Naive B cell (primary cell): ENCODE results near the gene TMEM151B. TPM values are rescaled to one million over a fixed set of nuclear protein-coding genes. Genes with fewer than 3 reads are reported as not detected.
"Not testable (repeated sequence)": the region's sequence is repeated elsewhere in the genome, so short reads cannot be mapped to it uniquely, and the experiment has no call there.

Experiments
- ATAC-seq, 2 donors: fragments of 150-1000 bp; cut with Tn5 transposase; 2 replicates each; pipeline ENCODE4 v1.10.0; 2021; ENCODE audit warnings: low read depth in 2 of 2, mild to moderate bottlenecking in 2 of 2, moderate library complexity in 2 of 2
- DNase-seq: peaks from one replicate; pipeline ENCODE4 v3.0.0; 2022
- H3K27ac Mint-ChIP-seq, 6 donors: one replicate each; pipeline ENCODE4 v1.8.0; 2020 to 2022; ENCODE audit warnings: mild to moderate bottlenecking in 6 of 6, mixed read lengths in 6 of 6, moderate library complexity in 5 of 6, inconsistent platforms in 2 of 6
- H3K27me3 Mint-ChIP-seq, 3 donors: one replicate each; pipeline ENCODE4 v1.8.0; 2021 to 2022; ENCODE audit warnings: mixed read lengths in 3 of 3, mild to moderate bottlenecking in 1 of 3
- H3K36me3 Mint-ChIP-seq, 2 donors: one replicate each; pipeline ENCODE4 v1.8.0; 2020 to 2022; ENCODE audit warnings: mixed read lengths in 2 of 2, inconsistent platforms in 1 of 2, mild to moderate bottlenecking in 1 of 2
- H3K4me1 Mint-ChIP-seq, 3 donors: one replicate each; pipeline ENCODE4 v1.8.0; 2020 to 2022; ENCODE audit warnings: mixed read lengths in 3 of 3, inconsistent platforms in 1 of 3, mild to moderate bottlenecking in 1 of 3, moderate library complexity in 1 of 3
- H3K4me3 Mint-ChIP-seq, 8 donors: one replicate each; pipeline ENCODE4 v1.8.0; 2020 to 2022; ENCODE audit warnings: mild to moderate bottlenecking in 8 of 8, mixed read lengths in 8 of 8, moderate library complexity in 8 of 8, inconsistent platforms in 2 of 8
- H3K9me3 Mint-ChIP-seq, 7 donors: one replicate each; pipeline ENCODE4 v1.8.0; 2020 to 2022; ENCODE audit warnings: mixed read lengths in 7 of 7, mild to moderate bottlenecking in 5 of 7, inconsistent platforms in 2 of 7, moderate library complexity in 1 of 7
- polyA plus RNA-seq, 6 donors: library from polyadenylated mRNA; unstranded; fragments of 300-500 nt; fragmentation: Illumina TruSeq; gene quantifications; one replicate each; pipeline ENCODE4 v1.2.3, GENCODE V29; 2021; ENCODE audit warnings: low read depth in 6 of 6

Gene TMEM151B
- polyA plus RNA-seq, 6 donors from 2014 or later, result not detected

- Mint-ChIP-seq H3K27me3 (no peaks in the 10 kb centered on the region), H3K27ac (no peak overlapping the region), H3K4me3 (no peak overlapping the region), H3K36me3 (peaks cover 1 to 31% of the 10 kb centered on the region in 2 donors), H3K9me3 (no peaks in the 10 kb centered on the region), H3K4me1 (peaks cover 0 to 5% (median under 1%) of the 10 kb centered on the region in 3 donors)
- peak; percentile 55 to 63 for ATAC-seq
- DNase-seq, result peak; percentile 43
Observed at GRCh38 chr6:44304282-44305199, 34.3 kb downstream of the TMEM151B start.

- DNase-seq (no peak), ATAC-seq (no peak)
- Mint-ChIP-seq H3K4me1 (peaks cover 0 to 7% (median 5%) of the 10 kb centered on the region in 3 donors), H3K27me3 (no peaks in the 10 kb centered on the region), H3K4me3 (no peak overlapping the region), H3K27ac (peak overlapping the region in 2 of 6 donors; percentile 24 to 53), H3K36me3 (peaks cover 8 to 37% of the 10 kb centered on the region in 2 donors), H3K9me3 (no peaks in the 10 kb centered on the region)
Observed at GRCh38 chr6:44305200-44305725, 35.0 kb downstream of the TMEM151B start.

GRCh38 chr6:44306710-44307109, 36.5 kb downstream of the TMEM151B start:
- H3K9me3 Mint-ChIP-seq, result no peaks in the 10 kb centered on the region
- H3K27me3 Mint-ChIP-seq, result no peaks in the 10 kb centered on the region
- H3K27ac Mint-ChIP-seq, result peak overlapping the region in 1 of 6 donors; percentile 41
- no peak overlapping the region for H3K4me3 Mint-ChIP-seq
- peaks cover 3 to 9% (median 4%) of the 10 kb centered on the region in 3 donors for H3K4me1 Mint-ChIP-seq
- no peak for DNase-seq
- H3K36me3 Mint-ChIP-seq, result peaks cover 8 to 27% of the 10 kb centered on the region in 2 donors
- ATAC-seq, result no peak

GRCh38 chr6:44307217-44307616, 37.0 kb downstream of the TMEM151B start:
- Mint-ChIP-seq H3K27me3 (no peaks in the 10 kb centered on the region), H3K4me1 (peaks cover 8 to 12% (median 9%) of the 10 kb centered on the region in 3 donors), H3K36me3 (peaks cover 8 to 23% of the 10 kb centered on the region in 2 donors), H3K9me3 (no peaks in the 10 kb centered on the region), H3K4me3 (no peak overlapping the region), H3K27ac (no peak overlapping the region)
- no peak for DNase-seq
- no peak for ATAC-seq

GRCh38 chr6:44309092-44309491, 38.8 kb downstream of the TMEM151B start:
- Mint-ChIP-seq H3K27me3 (no peaks in the 10 kb centered on the region), H3K9me3 (no peaks in the 10 kb centered on the region), H3K4me1 (peaks cover 17 to 25% (median 22%) of the 10 kb centered on the region in 3 donors), H3K36me3 (peaks cover 8 to 16% of the 10 kb centered on the region in 2 donors), H3K4me3 (no peak overlapping the region), H3K27ac (no peak overlapping the region)
- ATAC-seq (no peak), DNase-seq (no peak)

- H3K36me3 Mint-ChIP-seq, result peaks cover 8 to 16% of the 10 kb centered on the region in 2 donors
- peaks cover 17 to 25% (median 22%) of the 10 kb centered on the region in 3 donors for H3K4me1 Mint-ChIP-seq
- peak overlapping the region in 1 of 6 donors; percentile 48 for H3K27ac Mint-ChIP-seq
- no peaks in the 10 kb centered on the region for H3K27me3 Mint-ChIP-seq
- H3K9me3 Mint-ChIP-seq, result no peaks in the 10 kb centered on the region
- no peak for ATAC-seq
- DNase-seq, result no peak
- peak overlapping the region in 1 of 8 donors; percentile 76 for H3K4me3 Mint-ChIP-seq
Observed at GRCh38 chr6:44309631-44310030, 39.4 kb downstream of the TMEM151B start.

- Mint-ChIP-seq H3K36me3 (peaks cover 8 to 16% of the 10 kb centered on the region in 2 donors), H3K27ac (no peak overlapping the region), H3K4me1 (peaks cover 17 to 25% (median 22%) of the 10 kb centered on the region in 3 donors), H3K4me3 (peak overlapping the region in 3 of 8 donors; percentile 3 to 76 (median 67)), H3K9me3 (no peaks in the 10 kb centered on the region), H3K27me3 (no peaks in the 10 kb centered on the region)
- ATAC-seq, result no peak
- no peak for DNase-seq
Observed at GRCh38 chr6:44310241-44310640, 40.0 kb downstream of the TMEM151B start.

- H3K4me1 Mint-ChIP-seq, result peaks cover 17 to 25% (median 22%) of the 10 kb centered on the region in 3 donors
- H3K36me3 Mint-ChIP-seq, result peaks cover 8 to 16% of the 10 kb centered on the region in 2 donors
- H3K27ac Mint-ChIP-seq, result peak overlapping the region in 2 of 6 donors; percentile 47 to 93
- DNase-seq, result no peak
- no peak for ATAC-seq
- H3K9me3 Mint-ChIP-seq, result no peaks in the 10 kb centered on the region
- H3K4me3 Mint-ChIP-seq, result peak overlapping the region; percentile 9 to 100 (median 99)
- H3K27me3 Mint-ChIP-seq, result peaks cover 0 to 3% (median 0%) of the 10 kb centered on the region in 3 donors
Observed at GRCh38 chr6:44311304-44311703, 41.1 kb downstream of the TMEM151B start.

GRCh38 chr6:44311767-44312166, 41.5 kb downstream of the TMEM151B start:
- Mint-ChIP-seq H3K4me3 (peak overlapping the region; percentile 95 to 100 (median 99)), H3K27me3 (peaks cover 0 to 7% (median 0%) of the 10 kb centered on the region in 3 donors), H3K4me1 (peaks cover 17 to 25% (median 22%) of the 10 kb centered on the region in 3 donors), H3K27ac (peak overlapping the region in 4 of 6 donors; percentile 43 to 93 (median 73)), H3K36me3 (peaks cover 8 to 16% of the 10 kb centered on the region in 2 donors), H3K9me3 (no peaks in the 10 kb centered on the region)
- ATAC-seq (no peak), DNase-seq (no peak)

GRCh38 chr6:44312901-44313788, 42.9 kb downstream of the TMEM151B start, which contains the start of gene AARS2:
AARS2 (minus strand) TSS chr6:44313347; CDS start chr6:44313323, 24 bp downstream.
- peak; percentile 92 to 94 for ATAC-seq
- Mint-ChIP-seq H3K27me3 (peaks cover 0 to 17% (median 10%) of the 10 kb centered on the region in 3 donors), H3K36me3 (peaks cover 8 to 16% of the 10 kb centered on the region in 2 donors), H3K4me1 (peaks cover 17 to 25% (median 22%) of the 10 kb centered on the region in 3 donors), H3K9me3 (no peaks in the 10 kb centered on the region), H3K4me3 (peak within 1 kb of the TSS; percentile 95 to 100 (median 99)), H3K27ac (peak within 1 kb of the TSS; percentile 60 to 98 (median 94))
- DNase-seq, result peak; percentile 88

- DNase-seq, H3K9me3 Mint-ChIP-seq, ATAC-seq, H3K36me3 Mint-ChIP-seq: not testable (repeated sequence)
- peaks cover 8 to 32% (median 25%) of the 10 kb centered on the region in 3 donors for H3K27me3 Mint-ChIP-seq
- H3K27ac Mint-ChIP-seq, result peak overlapping the region in 2 of 6 donors; percentile 11 to 36
- peaks cover 16 to 25% (median 22%) of the 10 kb centered on the region in 3 donors for H3K4me1 Mint-ChIP-seq
- peak overlapping the region in 3 of 8 donors; percentile 28 to 100 (median 56) for H3K4me3 Mint-ChIP-seq
Observed at GRCh38 chr6:44314657-44315056, 44.4 kb downstream of the TMEM151B start.

GRCh38 chr6:44315516-44315915, 45.3 kb downstream of the TMEM151B start:
- H3K27me3 Mint-ChIP-seq, result peaks cover 9 to 41% (median 34%) of the 10 kb centered on the region in 3 donors
- H3K4me1 Mint-ChIP-seq, result peaks cover 11 to 25% (median 22%) of the 10 kb centered on the region in 3 donors
- H3K36me3 Mint-ChIP-seq, result no peaks in the 10 kb centered on the region
- H3K27ac Mint-ChIP-seq, result no peak overlapping the region
- H3K9me3 Mint-ChIP-seq, result peaks cover 0 to 8% (median 5%) of the 10 kb centered on the region in 7 donors
- DNase-seq (no peak), ATAC-seq (no peak)
- H3K4me3 Mint-ChIP-seq, result peak overlapping the region in 1 of 8 donors; percentile 100
